GM21381 (cell line): Measurements from ENCODE around the gene MS4A6E.
"Not testable (repeated sequence)": the region's sequence is repeated elsewhere in the genome, so short reads cannot be mapped to it uniquely, and the experiment has no call there.

Experiments
- ATAC-seq: cut with Tn5 transposase; IDR thresholded peaks from one replicate; pipeline ENCODE4 v1.9.1; 2021; ENCODE audit warnings: mild to moderate bottlenecking, moderate library complexity; ENCODE audit not compliant: unreplicated experiment

The MS4A6E gene

DNA sequence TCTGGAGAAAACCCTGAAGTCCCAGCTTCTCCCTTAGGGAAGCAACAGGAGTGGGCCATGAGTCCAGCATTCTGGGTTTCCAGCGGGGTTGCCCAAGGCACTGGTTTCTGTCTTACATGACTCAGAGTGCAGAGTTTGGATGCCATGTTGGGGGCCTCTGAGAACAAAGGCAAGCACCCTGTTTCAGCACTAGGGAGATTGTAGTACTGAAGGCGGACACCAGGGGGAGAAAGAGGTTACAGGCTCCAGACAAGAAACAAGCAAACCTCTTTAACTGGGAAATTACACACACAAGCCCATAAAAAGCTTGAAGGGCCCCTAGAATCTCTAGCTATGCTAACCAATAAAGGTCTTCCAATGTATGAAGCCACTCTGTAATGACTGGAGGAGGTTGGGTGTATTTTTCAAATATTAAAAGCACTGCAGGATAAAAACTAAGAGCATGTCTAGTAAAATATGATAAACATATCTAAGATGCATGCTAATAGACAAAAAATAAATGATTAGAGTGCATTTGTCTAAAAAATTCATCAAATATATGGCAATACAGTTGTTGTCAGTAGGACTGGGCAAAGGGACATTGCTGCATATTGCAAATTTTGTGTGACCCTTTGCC is 7.1 kb downstream of the MS4A6E start:
- ATAC-seq, result peak; percentile 48

DNA sequence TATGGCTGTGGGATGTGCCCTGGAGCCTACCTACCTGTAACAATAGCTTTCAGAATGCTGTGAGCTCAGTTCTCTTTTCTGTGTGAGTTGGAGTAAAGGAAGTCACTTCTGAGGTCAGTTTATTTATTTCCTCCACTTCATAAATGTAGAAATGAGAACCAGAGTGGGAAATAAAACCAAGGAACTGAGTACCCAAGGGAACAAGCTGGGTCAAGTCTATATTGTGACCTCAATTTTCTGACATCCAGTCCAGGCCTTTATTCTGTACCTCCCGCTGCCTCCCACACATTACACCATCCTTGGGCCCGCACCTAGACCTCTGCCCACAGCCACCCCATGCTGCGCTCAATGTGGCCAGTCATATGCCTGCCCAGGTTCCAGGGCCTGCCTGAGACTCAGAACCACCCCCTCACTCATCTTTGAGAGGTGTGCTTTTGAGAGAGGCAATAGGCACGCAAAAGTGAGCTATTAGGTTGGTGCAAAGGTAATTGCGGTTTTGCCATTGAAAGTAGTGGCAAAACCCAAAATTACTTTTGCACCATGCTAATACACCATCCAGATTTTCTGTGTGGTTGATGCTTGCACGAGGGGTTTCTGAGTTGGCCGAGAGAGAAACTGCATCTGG is 9.8 kb downstream of the MS4A6E start:
- no peak for ATAC-seq

DNA sequence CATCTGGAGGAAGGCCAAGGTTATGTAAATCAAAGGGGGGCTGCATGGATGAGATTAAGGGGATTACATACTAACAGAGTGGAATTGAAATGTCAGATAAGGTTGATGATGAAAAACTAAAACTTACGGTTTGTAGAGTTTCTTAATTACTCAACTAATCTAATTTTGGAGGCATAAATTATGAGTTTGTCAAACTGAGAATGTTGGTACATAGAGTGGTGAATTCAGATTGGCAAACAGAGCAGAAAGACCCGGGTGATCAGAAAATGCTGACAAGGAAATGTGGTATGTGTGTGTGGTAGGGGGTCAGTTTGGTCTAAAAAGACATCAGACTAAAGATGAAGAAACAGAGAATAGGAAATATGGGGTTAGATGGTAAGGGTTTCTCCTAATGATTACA is 11.0 kb downstream of the MS4A6E start:
- no peak for ATAC-seq

DNA sequence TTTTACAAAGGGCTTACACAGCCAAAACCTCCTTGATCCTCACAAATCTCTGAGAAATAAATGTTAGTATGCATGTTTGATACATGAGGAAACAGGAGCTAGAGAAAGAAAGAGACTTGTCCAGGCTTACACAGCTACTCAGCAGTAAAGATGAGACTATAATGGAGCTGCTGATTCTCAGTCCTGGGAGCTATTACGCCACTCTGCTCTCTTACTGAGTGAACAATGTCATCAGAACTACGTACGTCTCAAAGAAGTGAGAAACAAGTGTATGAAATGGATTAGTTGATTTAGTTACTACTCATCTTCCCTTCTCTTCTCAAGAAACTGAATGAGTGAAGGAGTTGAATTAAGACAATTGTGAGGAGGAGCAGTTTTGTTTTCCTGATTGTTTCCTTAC is 12.3 kb downstream of the MS4A6E start:
- no peak for ATAC-seq

DNA sequence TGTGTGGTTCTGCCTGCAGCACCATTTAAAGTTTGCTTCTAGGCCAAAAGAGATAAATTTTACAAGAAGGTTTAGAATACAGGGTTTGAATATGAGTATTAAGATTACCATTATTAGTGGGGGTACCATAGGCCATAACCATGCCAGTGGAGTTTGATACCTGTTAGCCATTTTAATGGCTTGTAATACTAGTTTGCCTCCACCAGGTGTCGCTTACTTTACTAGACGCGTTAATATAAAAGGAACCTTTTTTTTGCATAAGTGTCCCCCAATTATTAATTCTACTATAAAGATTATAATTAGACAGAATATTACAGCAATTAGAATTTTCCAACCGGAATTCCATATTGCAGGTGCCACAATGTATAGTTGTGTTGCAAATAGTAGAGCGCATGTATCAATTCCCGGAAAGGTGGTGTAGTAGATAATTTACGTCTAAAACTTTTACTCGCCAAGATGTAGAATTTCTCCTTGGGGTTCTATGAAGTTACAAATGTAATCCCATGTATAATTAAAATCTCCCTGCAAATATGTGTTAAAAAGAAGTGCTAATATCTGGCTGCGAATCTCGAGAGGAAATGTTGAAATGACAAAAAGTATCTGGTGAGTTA is 16.1 kb downstream of the MS4A6E start:
- ATAC-seq, result no peak

DNA sequence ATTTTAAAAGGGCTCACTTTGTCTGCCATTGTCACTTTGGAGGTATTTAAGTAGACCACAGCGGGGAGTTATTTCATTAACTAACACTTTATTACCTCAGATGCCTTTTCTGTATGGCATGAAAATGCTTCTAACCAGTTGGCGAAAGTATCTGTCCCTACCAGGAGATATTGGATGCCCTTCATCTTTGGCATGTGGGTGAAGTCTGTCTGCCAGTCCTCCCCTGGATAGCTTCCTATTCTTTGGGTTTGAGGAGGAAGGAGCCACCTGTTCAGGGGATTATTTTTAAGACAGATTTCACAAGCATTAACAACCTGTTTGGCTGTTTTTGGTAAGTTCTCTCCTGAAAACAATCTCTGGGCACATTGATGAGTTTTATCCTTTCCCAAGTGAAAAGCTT is 17.1 kb downstream of the MS4A6E start:
- no peak for ATAC-seq

DNA sequence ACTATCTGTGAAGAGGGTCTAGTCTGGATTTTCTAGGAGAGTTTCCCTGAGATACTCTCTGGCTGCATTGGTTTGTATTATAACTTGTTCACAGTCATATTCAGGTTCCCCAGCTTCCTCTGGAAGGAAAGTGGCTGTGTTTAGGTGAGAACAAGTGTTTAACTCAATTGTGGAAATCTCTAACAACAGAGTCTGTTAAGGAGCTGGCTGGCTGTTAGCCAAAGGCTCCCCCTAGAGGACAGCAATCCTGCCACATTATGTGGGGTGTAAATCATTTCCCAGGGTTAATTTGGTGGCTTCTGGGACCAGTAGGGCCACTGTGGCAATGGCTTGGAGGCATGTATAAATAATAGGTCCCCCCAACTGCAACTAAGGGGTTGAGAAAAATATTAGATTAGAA is 18.4 kb downstream of the MS4A6E start:
- ATAC-seq, result no peak

DNA sequence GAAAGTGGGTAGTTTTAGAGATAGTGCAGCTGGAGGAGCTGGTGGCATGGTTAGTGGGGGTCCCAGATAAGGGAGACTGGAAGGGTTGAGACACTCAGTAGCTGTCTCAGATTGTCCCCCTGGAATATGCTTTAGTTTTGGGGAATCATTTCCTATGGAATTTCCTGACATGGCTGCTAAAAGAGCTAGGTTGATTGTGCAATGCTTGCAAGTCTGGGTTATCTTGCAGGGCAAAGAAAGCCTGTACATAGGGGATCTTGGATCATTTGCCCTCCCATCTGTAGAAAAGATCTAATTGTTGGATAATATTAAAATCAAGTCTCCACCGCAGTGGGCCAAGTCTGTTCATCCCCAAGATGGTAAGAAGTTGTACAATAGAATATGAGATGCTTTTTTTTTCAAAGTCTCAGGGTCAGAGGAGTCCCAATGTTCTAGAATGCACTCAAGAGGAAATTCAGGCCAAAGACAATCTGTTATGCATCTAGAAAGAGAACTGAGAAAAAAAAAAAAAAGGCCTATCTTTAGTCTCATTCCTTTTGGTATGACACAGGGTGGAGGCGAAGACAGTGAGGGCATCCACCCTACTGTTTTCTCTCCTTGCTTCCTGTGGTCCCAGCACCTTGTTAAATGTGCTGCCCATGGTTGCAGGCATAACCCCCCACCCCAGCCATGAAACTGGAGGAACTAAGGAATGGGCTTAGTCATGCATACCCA is 20.2 kb downstream of the MS4A6E start:
- no peak for ATAC-seq

DNA sequence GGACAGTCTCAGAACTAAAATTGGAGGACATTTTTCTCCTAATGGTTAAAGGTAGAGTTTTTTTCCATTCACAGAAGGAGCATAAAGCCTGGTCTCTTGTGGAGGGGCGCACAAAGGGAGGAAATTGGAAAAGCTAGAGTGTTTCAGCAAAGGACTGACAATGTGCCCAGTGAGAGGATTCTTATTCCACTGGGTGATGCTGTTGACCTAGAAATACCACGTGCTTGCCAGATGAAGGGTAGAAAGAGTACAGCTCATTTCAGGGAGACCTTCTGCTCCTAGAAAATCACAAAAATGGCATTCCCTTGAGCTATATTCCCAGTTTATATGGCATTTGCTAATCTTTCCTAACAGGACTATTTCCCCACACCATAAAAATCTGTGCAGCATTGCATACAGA is 21.1 kb downstream of the MS4A6E start:
- ATAC-seq, result no peak

DNA sequence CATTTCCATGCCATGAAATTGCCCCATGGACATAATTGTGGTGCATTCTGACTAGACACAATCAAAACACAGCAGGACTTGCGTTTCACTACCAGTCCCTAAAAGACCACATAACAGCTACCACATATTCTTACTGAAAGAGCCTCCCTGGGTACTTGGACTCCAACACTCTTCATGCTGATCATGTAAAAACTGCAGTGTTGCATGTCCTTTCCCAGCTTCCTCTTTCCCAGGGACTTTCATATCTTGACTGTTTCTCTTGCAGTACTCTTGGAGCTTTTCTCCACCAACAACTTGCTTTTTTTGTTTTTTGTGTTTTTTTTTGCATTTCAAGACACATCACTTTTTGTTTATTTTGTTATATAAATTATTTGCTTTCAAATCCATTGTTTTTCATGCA is 22.9 kb downstream of the MS4A6E start:
- ATAC-seq, result no peak

DNA sequence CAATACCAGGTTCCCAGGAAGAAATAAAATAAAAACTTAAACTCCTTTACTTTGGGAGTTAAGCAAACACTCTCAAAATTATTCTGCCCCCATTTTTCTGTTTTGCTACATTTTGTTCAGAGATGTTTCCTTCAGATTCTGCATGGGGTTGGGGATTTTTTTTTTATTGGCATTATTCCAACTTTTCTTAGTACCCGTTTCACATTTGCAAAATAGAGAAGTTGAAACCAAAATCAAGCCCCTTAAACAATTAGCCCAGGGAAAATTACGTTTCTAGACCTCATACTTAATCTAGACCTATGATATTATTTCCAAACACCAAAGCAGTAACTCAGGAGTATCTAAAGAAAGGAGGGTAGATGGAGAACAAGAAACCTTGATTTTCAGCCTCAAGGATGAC is 30.7 kb downstream of the MS4A6E start:
- no peak for ATAC-seq

DNA sequence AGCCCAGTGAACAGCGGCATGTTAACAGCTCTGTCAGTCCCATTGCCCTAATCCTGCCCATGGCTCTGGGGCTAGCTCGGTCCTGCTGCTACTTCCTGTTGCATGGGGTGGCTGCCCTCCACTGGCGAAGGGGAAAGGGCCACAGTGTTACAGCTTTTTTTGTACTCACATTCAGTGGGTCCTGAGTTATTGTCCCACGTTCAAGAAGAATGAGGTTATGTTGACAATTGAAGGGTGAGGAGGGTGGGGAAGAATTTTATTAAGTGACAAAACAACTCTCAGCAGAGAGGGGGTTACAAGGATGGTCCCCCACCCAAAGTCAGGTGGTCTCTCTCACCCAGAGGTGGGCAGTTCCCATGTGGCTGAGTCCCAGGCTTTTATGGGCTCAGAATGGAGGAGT is 33.6 kb downstream of the MS4A6E start:
- ATAC-seq, result no peak

DNA sequence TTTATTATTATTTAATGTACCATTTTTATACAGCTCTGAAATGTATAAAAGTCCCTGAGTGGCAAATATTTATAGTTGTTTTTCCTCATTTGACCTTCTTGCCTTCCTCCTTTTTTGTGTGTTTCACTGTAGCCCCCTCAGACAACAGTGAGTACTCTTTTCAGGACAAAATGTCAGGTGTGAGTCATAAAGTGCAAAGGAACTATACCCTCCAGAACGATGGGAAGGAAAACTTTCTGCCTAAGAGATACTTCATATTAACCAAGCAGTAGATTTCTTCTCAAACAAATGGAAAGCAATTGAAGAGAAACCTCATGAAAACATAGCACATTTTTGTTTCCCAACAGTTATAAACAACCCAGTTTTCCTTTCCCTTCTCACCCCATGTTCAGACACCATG is 35.2 kb downstream of the MS4A6E start:
- no peak for ATAC-seq

DNA sequence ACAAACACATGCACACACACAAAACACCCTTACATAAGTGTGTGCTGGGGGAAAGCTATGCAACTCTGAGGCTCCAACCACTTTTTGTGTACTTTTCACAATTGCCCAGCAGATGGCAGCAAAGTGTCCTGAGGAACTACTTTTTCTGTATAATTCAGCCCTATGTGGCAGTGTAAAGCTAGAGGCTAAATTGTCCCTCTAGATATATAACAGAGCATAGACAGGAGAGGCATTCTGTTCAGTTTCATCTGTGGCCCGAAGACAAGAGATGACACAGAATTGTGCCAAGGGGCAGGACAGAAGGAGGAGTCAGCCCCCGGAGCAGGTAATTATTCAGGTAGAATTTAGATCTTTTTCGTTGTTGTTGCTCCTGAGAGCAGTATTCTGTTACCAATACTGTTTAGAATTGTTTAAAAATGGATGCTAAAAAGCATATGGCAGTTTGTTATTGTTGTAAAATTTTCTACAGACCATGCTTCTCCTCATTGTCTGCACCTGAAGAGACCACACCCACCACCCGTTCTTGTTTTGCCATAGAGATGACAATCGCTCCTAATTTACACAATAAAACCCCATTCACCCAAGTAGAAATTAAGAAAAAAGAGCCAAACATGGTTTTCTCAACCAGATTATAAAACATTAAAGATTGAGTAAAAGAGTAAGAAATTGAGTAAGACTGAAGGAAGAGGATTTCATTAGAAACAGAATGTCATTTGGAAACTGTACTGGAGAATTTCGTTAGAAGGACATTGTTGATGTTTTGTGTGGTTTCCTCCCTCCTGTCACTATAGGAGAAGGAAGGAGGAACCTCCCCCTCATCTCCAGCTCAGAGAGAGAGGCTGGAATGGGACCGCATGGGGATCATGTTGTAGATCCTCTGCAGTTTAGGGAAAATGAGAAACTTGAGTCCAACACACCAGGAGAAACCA is 36.8 kb downstream of the MS4A6E start:
- ATAC-seq, result peak; percentile 52

DNA sequence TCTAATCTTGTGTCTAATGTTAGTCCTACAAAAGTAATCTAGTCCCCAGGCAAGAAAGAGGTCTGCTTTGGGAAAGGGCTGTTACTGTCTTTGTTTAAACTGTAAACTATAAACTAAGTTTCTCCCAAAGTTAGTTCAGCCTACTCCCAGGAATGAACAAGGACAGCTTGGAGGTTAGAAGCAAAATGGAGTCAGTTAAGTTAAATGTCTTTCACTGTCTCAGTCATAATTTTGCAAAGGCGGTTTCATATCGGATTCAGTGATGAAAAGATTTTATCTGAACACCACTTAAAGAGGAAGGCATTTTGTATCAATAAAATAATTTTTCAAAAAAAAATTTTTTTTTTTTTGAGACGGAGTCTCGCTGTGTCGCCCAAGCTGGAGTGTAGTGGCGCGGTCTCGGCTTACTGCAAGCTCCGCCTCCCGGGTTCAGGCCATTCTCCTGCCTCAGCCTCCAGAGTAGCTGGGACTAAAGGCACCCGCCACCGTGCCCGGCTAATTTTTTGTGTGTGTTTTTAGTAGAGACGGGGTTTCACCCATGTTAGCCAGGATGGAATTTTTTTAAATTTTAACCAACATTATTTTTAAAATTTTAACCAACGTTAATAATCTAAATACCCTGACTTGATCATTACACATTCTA is 39.3 kb downstream of the MS4A6E start:
- not testable (repeated sequence) for ATAC-seq

DNA sequence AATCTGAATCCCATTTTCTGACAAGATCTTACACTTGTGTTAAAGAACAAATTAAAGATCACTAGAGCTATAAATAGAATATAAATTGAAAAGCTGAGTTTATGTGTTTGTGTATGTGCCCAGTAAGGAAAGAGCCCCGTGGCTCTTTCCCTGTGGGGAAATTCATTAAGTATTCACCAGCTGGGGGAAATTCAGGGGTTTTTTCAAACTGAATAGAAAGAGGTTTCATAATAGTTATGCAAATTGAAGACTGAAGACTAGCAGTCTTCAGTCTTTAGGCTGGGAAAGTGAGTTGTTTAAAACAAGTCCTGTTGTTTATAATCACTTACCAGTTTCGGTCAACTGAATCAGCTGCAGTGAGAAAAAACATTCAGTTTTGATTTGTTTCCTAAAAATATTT is 40.0 kb downstream of the MS4A6E start:
- ATAC-seq, result peak; percentile 81

DNA sequence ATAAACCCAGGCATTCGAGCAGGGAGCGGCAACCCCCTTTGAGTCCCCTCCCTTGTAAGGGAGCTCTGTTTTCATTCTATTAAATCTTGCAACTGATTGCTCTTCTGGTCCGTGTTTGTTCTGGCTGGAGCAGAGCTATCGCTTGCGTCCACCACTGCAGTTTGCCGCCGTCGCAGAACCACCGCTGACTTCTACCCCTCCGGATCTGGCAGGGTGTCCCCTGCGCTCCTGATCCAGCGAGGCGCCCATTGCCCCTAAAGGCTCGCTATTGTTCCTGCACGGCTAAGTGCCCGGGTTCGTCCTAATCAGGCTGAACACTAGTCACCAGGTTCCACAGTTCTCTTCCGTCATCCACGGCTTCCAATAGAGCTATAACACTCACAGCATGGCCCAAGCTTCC is 40.8 kb downstream of the MS4A6E start:
- ATAC-seq, result no peak

DNA sequence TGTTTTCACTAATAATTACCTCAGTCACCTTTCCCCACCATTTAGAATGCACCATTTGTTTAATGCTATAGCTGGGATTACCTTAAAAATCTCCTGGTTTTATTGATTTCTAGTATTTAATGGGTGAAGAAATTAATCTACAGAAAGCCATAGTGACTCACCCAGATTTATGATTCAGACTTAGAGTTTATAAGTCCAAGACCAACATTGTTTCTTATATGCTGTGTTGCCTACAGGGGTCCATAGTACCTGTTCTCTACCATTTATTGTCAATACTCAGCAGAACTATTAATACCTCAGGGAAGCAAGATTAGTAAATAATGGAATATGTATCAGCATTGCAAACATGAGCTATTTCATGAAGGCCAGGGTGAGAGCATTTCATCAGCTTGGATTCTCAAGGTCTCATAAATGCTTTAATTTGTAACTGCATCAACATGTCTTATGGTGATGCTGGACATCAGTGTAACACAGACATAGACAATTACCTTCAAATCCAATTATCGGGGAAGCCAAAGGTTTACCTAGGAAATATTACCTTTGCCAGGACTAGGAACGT is 43.3 kb downstream of the MS4A6E start:
- no peak for ATAC-seq

DNA sequence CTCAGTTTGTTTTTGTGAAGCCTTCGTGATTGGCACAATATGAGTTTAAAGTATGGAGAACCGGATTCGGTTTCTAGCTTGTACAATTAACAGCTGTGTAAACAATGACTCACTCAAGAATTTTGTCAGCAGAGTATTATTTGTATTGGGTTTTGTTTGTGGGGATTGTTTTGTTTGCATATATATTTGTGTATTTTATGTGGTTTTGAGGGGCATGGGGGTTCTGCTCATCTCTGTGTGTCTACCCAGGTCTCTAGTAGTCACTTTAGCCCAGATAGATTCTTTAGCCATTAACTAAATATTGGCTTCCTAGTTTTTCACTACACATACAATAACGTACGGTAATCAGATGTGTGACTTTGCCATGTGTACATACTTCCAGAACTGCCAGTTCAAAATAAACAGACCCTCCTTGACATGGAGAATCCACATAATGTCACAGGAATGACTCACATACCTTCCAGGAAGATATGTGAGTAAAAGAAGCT is 43.8 kb downstream of the MS4A6E start:
- ATAC-seq, result no peak

DNA sequence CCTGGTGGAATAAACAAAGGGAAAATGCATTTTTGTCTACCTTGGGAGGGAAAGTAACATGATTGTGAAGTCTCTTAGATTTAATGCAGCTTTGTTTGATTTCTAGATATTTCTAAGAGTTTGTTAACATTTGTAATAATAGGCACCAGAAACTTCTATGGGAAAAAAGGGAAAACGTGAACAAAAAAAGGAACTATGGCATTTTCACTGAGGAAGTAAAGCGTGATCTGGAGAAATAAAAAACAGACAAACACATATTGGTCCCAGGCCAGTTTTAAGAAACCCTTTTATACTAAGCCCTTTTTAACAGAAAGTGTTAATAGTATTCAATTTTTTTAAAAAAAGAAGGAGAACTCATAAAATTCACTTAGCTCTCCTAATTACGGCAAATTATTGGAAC is 44.3 kb downstream of the MS4A6E start:
- ATAC-seq, result no peak
